Dedifferentiated amniotic fluid mesenchymal stem cell (primary cell): Measurements from ENCODE around the gene BRD7.

Experiments used
- DNase-seq: peaks from one replicate; pipeline ENCODE4 v3.0.0-alpha.2; 2016; ENCODE audit errors: extremely low spot score

The BRD7 gene

DNA sequence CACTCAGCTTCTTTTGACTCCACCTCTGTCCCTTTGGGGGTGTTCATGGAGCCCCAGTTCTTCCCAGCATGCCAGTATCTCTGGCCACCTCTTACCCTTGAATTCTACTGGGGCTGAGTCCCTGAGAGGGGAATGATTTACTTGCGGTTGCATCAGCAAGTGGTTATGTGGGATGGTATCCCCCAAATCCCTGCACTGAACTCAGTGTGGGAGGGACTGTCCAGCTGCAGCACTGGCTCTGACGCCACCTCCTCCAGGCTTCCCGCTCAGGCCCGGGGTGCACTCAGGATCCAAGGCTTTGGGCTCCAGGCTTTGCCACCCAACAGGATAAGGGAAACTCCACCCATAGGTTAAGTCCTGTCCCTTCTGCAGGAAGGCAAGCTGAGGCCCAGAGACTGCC, 21.1 kb upstream of the BRD7 start:
- DNase-seq, result no peak

DNA sequence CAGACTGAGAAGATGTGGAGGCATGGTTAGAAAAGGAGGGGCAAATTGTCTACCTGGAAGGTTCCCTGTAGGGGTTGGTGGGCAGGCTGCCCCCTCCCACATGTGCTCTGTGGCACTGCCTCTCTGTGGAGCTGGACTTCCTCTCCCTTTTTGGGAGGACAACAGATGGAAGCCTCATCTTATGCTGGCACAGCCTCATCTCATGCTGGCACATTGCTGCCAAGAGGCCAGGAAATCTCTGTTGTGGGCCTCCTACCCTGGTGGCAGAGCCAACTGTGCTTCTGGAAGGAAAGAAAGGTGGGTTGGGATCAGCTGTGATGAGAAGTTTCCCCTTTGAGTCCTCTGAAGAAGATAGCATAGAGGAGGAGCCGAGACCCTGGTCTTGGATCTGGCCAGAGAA, 19.7 kb upstream of the BRD7 start:
- no peak for DNase-seq

DNA sequence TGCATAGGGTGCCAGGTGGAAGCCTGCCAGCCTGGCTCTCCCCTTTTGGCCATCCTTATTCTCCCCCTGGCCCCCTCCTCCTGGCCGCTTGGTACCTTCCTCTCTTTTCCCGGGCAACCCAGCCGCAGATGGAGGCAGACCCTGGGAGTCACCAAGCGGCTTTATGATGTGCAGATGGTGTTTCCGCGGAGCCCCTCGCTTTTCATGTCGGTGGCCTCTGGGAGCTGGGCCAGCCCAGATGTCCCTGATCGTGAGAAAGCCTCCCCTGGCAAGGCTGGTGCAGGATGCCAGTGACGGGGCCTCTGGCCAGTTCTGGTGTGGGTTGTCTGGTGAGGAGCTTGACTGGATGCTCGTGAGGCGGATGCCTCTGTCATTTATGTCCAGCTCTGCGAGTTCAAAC, 18.0 kb upstream of the BRD7 start:
- DNase-seq, result no peak

- DNase-seq, result no peak
Observed at GRCh38 chr16:50386139-50386538, 17.4 kb upstream of the BRD7 start.

GRCh38 chr16:50384500-50385135, 15.8 kb upstream of the BRD7 start:
- DNase-seq, result no peak

DNA sequence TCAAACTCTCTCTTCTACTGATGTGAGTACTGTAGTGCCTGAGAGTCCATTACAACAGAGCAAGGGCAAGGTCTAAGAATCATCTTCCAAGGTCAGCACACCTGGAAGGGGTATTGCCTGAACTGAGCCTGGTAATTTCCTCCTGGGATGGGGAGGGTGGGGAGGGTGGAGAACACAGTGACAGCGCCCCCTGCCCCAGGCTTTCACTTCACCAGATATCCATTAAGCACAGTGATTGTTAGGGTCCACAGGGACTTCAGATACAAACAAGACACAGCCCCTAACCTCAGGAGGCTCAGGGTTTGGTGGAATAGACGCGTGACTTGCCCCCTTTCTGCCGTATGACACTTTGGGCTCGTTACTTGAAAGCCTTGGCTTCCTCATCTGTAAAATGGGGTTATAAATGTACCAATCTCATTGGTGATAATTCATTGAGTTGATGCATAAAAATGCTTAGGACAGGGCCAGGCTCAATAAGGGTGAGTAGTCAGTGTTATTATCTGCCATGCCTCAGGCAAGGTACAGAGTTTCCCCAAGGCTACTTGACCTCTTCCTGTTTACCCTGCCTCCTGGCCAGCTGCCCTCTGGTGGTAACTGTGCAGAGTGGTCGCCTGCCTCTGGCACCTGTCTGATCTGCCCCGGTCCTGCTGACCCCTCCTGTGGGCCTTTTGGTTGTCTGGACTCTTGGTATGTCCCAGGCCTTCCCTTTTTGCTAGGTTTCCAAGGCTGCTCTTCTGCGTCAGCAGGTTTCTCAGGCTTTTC, 13.1 kb upstream of the BRD7 start:
- DNase-seq, result no peak

DNA sequence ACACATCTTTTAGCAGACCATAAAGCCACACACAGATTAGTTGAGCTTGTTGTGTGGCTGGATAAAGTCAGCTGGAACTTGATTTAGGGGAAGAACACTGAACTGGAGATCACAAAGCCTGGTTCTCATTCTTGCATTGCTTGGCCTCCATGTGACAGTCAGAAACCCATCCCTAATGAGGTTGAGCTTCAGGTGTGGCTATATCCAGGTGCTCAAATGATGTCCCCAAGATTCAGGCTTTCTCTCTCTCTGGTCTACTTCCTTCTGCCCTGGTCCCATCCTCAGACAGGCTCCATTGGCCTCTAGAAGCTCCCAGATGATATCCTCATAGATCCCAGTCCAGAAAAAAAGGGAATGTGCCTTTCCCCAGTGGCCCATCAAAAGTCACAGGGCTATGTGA, 9.6 kb upstream of the BRD7 start:
- no peak for DNase-seq

- no peak for DNase-seq
Observed at GRCh38 chr16:50377001-50377400, 8.2 kb upstream of the BRD7 start.

GRCh38 chr16:50373780-50374179, 5.0 kb upstream of the BRD7 start:
- DNase-seq, result no peak

DNA sequence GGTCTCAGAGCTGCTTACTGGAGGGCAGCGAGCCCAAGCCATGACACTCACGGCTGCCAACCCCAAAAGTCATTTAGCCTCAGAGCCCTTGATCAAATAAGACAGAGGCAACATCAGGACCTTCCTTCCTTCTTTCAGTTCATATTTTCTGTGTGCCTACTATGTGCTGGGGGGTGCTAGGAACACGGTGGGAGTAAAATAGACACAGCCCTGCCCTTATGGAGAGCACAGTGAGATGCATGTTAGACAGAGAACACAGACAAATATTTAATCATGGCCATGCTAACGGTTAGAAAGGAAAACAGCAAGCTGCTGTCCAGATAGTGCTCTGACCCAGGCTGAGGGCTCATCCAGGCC, 4.5 kb upstream of the BRD7 start:
- no peak for DNase-seq

DNA sequence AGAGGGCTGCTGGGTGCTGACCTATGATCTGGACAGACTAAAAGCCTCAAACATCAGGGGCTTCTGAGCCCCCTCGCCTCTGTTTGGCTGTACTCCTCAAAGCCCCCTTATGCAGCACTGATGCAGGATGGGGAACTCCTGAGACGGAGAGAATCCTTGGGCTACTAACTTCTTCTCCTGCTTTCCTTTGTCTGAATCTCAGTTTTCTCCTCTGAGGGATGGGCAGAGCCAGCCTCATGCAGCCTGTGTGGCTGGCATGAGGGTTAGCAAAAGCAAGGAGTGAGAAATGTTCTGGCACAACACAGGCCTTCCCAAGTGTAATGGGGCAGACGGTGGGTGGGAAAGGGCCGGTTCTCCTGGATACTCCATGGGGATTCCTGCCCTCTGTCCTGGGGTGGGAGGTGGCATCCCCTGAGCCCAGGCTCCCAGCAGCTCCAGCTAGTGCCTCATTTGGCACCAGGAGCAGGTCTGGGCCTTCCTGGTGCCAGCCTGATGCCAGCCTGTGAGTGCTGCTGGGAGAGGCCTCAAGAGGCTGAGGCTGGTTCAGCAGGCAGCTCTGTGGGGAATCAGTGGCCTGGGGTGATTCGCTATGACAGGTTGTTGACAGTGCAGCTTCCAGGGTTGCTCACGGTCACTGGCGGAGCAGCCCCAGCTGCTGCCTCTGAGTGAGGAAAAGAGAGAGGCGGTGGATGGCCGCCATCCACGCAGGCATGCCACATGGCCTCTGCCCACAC, 4.0 kb upstream of the BRD7 start:
- no peak for DNase-seq

DNA sequence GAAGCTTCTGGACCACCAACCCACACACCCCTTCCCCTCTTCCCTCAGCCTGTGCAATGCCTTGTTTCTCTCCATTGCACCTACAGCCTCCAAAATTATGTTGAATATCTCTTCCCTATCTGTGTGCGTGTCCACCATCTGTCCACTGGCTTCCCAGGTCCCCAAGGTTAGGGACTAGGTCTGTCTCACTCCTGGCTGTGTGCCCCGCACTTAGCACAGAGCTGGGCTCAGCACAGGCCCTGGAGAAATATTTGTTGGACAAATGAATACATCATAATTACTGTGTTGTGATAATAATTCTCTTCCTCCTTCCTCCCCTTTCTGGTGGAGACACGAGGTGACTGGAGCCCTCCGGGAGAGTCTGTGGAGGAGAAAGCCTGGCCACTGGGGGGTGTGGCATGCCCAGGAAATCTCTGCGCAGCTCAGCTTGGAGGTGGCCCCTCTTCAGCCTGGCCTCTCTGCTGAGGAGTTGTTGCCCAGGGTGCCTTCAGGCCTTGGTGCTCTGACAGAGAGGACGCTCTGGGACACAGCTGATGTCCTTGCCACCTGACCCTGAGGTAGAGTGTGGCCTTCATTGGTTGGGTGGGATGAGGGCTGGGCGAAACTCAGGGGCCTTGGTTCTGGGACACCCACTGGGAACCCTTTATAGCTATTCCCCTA, 3.3 kb upstream of the BRD7 start:
- no peak for DNase-seq

DNA sequence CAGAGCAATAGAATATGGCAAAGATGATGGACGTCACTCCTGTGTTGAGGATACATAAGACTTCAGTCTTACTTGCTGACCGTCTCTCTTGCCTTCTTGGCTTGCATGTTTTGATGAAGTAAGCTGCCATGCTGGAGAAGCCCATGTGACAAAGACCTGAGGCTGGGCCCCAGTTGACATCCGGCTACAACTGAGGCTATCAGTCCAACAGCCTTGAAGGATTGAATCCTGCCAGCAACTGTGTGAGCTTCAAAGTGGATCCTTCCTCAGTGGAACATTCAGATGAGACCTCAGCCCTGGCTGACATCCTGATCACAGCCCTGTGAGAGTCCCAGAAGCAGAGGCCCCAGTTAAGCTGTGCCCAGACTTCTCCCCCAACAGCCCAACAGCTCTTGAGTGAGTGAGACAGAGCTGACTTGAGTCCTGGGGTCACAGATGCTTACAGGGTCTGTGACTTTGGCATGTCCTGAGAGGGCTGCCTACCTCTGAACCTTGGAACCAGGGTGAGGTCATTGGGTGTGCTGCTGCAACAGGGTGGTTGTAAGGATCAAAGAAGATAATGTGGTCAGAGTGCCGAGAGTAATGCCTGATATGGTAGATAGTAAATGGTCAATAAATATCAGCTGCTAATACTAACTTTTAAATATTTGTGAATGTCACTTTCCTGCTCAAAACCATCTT, 2.4 kb upstream of the BRD7 start:
- no peak for DNase-seq

DNA sequence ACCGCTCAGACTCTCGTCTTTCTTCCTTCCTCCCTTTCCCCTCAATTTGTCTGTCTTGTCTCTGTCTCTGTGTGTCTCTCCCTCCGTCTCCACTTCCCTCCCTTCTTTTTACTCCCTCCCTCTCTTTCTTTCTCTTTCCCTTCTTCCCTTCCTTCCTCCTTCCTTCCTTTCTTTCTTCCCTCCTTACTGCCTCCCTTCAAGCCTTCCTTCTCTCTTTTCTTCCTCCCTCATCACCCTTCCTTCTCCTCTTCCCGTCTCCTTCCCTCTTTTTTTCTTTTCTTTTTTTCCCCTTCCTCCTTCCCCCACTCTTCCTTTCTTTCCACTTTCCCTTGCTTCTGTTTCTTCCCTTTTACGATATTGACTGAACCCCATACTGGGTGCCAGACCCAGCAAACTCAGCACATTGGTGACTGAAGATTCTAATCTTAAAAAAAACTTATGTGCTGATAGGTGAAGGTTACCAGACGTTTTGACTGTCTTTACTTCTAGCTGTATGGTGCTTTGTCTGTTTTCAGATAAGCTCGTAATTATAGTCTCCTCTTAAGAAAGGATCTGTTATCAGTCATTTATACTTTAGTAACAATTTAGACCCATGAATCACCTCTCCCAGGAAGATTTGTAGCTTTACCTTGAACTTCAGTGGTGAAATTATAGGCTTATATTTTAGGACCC, 481 bp upstream of the BRD7 start:
- no peak for DNase-seq

DNA sequence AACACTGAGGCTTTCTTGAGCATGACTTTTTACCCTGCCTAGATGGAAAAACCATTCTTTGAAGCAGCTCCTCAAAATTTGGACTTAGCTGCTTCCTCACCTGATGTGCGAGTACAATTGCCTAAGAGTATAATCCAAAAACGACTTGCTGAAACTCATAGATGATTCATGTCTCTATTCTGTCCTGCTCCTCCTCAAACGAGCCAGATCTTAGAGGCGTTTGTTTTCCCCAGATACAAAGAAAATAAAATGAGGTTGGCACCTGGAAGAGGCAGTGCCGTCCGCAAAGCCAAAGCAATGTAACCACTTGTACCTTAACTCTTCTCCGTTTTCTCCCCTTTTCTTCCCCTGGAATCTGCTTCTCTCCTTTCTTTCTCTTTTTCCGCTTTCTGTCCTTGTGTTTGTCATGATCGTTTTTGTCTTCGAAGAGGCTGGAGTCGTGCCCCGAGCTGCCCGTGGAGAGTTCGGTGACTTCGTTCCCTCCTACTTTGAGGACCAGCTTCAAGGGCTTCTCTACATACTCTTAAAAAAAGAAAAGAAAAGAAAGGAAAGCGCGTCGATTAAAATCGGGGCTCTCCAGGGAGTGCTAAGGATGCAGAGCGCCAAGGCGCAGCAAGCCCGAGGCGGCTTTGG, 895 bp downstream of the BRD7 start:
- no peak for DNase-seq

DNA sequence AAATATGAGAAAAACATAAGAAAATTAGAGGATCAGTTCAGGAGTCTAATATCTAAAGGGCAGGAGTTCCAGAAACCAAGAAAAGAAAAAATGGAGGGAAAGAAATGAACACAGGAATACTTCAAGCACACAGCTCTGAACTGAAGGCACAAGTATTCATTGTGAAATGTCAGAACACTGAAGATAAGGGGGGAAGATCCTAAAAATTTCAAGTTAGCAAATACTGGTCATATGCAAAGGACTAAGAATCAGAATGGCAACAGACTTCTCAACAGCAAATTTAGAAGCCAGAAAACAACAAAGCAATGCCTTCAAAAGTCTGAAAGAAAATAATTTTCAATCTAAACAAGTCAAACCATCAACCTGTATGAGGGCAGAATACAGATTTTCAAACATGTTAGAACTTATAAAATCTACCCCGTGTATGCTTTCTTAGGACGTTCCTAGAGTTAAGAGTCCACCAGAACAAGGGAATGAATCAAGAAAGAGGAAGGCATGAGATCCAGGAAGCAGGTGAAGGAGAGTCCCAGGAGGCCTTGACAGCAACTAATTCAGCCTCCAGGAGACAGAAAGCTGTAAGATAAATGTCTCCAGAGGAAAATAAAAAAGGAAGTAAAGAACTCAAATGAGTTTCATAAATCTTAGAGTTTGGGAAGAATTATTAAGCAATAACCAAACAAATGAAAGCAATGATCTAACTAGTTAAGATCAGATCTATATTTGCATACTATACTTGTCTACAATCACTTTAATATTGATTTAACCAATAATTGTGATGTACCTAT, 2.8 kb downstream of the BRD7 start:
- DNase-seq, result no peak

GRCh38 chr16:50363656-50364055, 5.1 kb downstream of the BRD7 start:
- DNase-seq, result no peak

DNA sequence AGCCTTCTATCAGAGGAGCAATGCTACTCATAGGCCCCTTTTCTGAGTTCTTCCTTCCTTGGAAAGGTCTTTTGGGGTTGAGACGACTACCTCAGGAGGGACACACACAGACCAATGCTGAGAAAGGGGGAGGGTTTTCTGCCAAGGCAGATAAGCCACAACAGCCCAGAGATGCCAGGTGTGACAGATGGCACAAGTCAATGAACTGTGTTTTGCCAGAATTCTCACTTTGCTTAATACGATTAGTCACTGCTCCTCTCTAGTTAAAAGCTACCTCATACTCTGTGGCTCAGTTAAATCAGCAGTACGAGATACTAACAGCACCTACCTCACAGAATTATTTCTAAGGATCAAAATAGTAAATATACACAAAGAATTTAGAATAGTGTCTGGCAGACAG, 8.0 kb downstream of the BRD7 start:
- no peak for DNase-seq

DNA sequence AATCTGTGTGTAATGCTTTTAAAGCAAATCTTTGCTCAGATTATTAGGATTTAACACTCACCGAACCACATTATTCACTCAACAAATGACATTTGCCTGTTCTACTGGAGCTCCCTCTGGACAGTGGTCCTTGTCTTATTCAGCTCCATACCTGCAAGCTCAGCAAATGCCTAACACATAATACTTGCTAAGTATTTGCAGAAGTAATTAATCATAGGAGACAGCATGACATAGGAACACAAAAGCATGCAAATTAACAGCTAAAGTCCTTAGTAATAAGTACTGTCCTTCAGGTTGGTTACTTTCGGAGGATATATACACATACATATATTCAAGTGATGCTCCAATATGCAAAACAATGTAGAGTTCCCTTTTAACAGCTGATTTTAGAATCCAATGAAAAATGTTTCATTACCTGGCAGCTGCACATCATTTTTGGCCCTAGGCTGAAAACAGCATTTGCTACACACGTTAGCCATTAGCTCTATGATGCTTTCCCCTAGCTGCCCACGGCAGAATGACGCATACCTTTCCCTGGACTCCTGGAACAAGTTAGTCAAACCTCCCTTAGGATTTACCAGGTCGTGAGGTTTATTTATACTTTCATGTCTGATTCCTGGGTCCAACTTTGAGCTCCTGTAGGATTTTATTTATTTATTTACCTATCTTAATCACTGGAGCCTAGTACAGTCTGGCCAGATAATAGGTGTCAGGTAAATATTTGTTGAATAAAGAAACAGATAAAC, 8.6 kb downstream of the BRD7 start:
- no peak for DNase-seq

GRCh38 chr16:50359626-50360025, 9.2 kb downstream of the BRD7 start:
- no peak for DNase-seq
